OCI-LY1 (cell line): ENCODE results near the gene OVOL2.

Experiments
- EZH2 ChIP-seq: fragments of 200-600 bp; sonication (generic), shearing (Covaris generic); IDR thresholded peaks from 2 replicates; pipeline ENCODE4 v1.8.0; 2017; ENCODE audit warnings: borderline replicate concordance, mixed run types, mild to moderate bottlenecking, antibody characterized with exemption, low read length, moderate library complexity, mixed read lengths
- TF ChIP-seq, protein P1 (sequence below): fragments of 200-600 bp; sonication (generic), shearing (Covaris generic); IDR thresholded peaks from 2 replicates; pipeline ENCODE4 v1.5.1; 2017; ENCODE audit warnings: mild to moderate bottlenecking, antibody characterized with exemption, low read length, moderate library complexity, mixed read lengths

DNA sequence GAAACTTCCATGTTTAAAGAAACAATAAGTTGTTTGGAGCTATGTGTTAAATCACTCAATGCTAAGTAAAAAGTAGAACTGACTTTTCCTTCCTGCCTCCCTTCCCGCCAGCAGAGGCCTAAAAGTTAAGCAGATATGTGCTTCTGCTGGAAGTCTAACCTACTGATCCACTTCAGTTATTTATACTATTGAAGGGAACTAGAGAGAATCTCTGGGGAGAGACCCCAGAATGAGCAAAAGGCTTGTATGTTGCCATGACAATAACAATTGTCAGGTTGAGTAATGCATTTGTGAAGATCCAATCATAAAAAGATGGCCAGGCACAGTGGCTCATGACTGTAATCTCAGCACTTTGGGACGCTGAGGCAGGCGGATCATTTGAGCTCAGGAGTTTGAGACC is 64.2 kb downstream of the OVOL2 start:
- TF ChIP-seq, protein P1, sequence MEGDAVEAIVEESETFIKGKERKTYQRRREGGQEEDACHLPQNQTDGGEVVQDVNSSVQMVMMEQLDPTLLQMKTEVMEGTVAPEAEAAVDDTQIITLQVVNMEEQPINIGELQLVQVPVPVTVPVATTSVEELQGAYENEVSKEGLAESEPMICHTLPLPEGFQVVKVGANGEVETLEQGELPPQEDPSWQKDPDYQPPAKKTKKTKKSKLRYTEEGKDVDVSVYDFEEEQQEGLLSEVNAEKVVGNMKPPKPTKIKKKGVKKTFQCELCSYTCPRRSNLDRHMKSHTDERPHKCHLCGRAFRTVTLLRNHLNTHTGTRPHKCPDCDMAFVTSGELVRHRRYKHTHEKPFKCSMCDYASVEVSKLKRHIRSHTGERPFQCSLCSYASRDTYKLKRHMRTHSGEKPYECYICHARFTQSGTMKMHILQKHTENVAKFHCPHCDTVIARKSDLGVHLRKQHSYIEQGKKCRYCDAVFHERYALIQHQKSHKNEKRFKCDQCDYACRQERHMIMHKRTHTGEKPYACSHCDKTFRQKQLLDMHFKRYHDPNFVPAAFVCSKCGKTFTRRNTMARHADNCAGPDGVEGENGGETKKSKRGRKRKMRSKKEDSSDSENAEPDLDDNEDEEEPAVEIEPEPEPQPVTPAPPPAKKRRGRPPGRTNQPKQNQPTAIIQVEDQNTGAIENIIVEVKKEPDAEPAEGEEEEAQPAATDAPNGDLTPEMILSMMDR = no peak
- no peak for TF ChIP-seq EZH2
